Esophagus squamous epithelium (tissue), 5 donors: ENCODE measurements around the gene ZRANB3. TPM values are rescaled to one million over a fixed set of nuclear protein-coding genes. Genes with fewer than 3 reads are reported as not detected.
"Not testable (repeated sequence)": the region's sequence is repeated elsewhere in the genome, so short reads cannot be mapped to it uniquely, and the experiment has no call there.

Experiments used
- DNase-seq: peaks from one replicate; lab custom pipeline; 2025; lab: John Stamatoyannopoulos, UW
- H3K27ac ChIP-seq, 4 donors: fragments of 200-600 bp; sonication (generic); one replicate each; pipeline ENCODE4 v1.5.1; 2016 to 2019; ENCODE audit warnings: mild to moderate bottlenecking in 1 of 4
- H3K27me3 ChIP-seq, 4 donors: fragments of 200-600 bp; sonication (generic); 1 replicate in 3 of 4; 2 replicates in 1 of 4; pipeline versions ENCODE4 v1.5.1 to v1.6.0; 2017 to 2021; ENCODE audit warnings: antibody characterized with exemption in 1 of 4
- H3K36me3 ChIP-seq, 3 donors: fragments of 200-600 bp; sonication (generic); one replicate each; pipeline ENCODE4 v1.5.1; 2016 to 2019
- H3K4me1 ChIP-seq, 3 donors: fragments of 200-600 bp; sonication (generic); one replicate each; pipeline ENCODE4 v1.5.1; 2017 to 2019
- H3K4me3 ChIP-seq, 4 donors: fragments of 200-600 bp; sonication (generic); 1 replicate in 3 of 4; 2 replicates in 1 of 4; pipeline ENCODE4 v1.5.1; 2016 to 2019; ENCODE audit warnings: mild to moderate bottlenecking in 2 of 4, moderate library complexity in 1 of 4
- H3K9me3 ChIP-seq, 3 donors: fragments of 200-600 bp; sonication (generic); one replicate each; pipeline ENCODE4 v1.5.1; 2016 to 2019
- POLR2A ChIP-seq, 4 donors: fragments of 450-650 bp; IDR thresholded peaks; one replicate each; pipeline ENCODE4 v1.6.1; 2017; ENCODE audit warnings: antibody characterized with exemption in 4 of 4, mild to moderate bottlenecking in 4 of 4, moderate library complexity in 3 of 4
- WGBS, 2 donors: methylation state at CpG; one replicate each; pipeline ENCODE4 v1.1.5; 2018; 5-methylcytosine and 5-hydroxymethylcytosine counted together
- intact Hi-C: fragments of 100-400 bp; cut with DNase I; formaldehyde crosslinking; loops from one replicate; pipeline ENCODE4 v1.15.0; 2022
- total RNA-seq, 4 donors: library from RNA; depleted of rRNA; stranded (reverse); fragments of >200 nt; gene quantifications; one replicate each; pipeline ENCODE4 v1.1.0, GENCODE V29; 2016
- TF ChIP-seq, protein P1 (sequence below), 6 experiments: fragments of 450-650 bp in 4 of 6; fragments of 200-600 bp in 2 of 6; sonication (generic) in 2 of 6; IDR thresholded peaks; one replicate each; pipeline ENCODE4 v1.5.1; 2016 to 2019; ENCODE audit warnings: antibody characterized with exemption in 6 of 6, mild to moderate bottlenecking in 4 of 6, moderate library complexity in 4 of 6
- donor health status: DM: yes; HTN: yes; CAD: no.

The ZRANB3 gene
- total RNA-seq, 4 donors from 2014 or later = 0.61 to 4.5 (median 3.5) TPM

DNA sequence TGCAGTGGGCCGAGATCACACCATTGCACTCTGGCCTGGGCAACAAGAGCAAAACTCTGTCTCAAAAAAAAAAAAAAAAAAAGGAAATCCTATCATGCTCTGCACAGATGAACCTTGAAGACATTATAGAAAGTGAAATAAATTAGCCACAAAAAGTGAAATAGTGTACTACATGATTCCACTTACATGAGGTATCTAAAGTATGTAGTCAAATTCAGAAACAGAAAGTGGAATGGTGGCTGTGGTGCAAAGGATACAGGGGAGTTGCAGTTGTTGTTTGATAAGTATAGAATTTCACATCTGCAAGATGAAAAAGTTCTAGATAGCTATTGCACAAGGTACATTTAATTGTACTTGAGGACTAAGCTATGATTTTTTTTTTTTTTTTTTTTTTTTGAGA lies 5.2 kb downstream of the ZRANB3 start:
- intact Hi-C loops = no loop called here
- TF ChIP-seq POLR2A (IDR thresholded peaks at IDR 0.05) = no peak
- TF ChIP-seq, protein P1, sequence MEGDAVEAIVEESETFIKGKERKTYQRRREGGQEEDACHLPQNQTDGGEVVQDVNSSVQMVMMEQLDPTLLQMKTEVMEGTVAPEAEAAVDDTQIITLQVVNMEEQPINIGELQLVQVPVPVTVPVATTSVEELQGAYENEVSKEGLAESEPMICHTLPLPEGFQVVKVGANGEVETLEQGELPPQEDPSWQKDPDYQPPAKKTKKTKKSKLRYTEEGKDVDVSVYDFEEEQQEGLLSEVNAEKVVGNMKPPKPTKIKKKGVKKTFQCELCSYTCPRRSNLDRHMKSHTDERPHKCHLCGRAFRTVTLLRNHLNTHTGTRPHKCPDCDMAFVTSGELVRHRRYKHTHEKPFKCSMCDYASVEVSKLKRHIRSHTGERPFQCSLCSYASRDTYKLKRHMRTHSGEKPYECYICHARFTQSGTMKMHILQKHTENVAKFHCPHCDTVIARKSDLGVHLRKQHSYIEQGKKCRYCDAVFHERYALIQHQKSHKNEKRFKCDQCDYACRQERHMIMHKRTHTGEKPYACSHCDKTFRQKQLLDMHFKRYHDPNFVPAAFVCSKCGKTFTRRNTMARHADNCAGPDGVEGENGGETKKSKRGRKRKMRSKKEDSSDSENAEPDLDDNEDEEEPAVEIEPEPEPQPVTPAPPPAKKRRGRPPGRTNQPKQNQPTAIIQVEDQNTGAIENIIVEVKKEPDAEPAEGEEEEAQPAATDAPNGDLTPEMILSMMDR (IDR thresholded peaks at IDR 0.05) = no peak
- Histone ChIP-seq H3K36me3 (no peaks in the 10 kb centered on the region), H3K4me1 (peaks cover 0 to 14% (median 7%) of the 10 kb centered on the region in 3 donors), H3K27ac (no peak overlapping the region), H3K27me3 (no peaks in the 10 kb centered on the region), H3K9me3 (no peaks in the 10 kb centered on the region), H3K4me3 (no peak overlapping the region)
- DNase-seq = no peak
- WGBS, 2 donors = 88 to 100% methylated on average over 1 of the region's 1 CpG

DNA sequence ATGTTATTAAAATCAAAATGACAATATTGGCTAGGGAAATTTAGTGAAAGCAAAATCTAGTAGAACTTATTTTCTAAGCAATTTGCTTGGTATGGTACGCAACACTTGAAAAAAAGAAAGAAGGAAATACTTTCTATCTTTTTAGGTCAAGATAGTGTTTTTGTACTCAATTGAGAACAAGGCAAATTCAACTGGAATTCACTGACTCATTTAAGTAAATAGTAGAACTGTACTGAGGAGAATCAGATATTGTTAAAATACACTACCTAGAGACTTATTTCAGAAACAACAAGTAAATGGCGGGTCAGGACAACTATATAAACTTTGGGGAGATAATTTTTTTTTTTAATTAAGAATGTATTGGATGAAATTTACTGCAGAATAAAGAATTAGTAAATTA lies 18.9 kb downstream of the ZRANB3 start:
- intact Hi-C loops = no loop called here
- 98% methylated on average over 2 of the region's 2 CpGs for WGBS, 2 donors
- H3K27ac ChIP-seq = no peak overlapping the region
- H3K36me3 ChIP-seq = no peaks in the 10 kb centered on the region
- no peak overlapping the region for H3K4me3 ChIP-seq
- TF ChIP-seq, protein P1 (IDR thresholded peaks at IDR 0.05) = no peak
- TF ChIP-seq POLR2A (IDR thresholded peaks at IDR 0.05) = no peak
- peaks cover 0 to 25% (median 10%) of the 10 kb centered on the region in 3 donors for H3K9me3 ChIP-seq
- no peak for DNase-seq
- H3K4me1 ChIP-seq = no peaks in the 10 kb centered on the region
- H3K27me3 ChIP-seq = no peaks in the 10 kb centered on the region

DNA sequence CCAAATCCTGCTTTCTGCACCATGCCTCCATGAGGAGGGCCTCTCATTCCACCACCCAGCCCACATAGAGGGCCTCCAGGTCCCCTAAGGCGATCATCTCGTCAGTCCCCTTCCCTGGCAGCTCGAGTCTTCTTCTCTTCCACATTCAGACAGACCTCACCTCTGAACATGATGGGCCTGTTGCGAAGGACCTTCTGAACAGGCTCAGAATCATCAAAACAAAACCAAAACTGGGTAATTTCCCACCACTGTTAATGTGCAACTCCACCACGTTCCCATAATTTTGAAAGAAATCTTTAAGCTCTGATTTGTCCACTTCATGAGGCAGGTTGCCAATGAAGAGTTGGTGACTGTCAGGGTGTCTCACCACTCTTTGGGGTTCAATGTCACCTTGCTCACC lies 20.4 kb downstream of the ZRANB3 start:
- no peak for TF ChIP-seq POLR2A (IDR thresholded peaks at IDR 0.05)
- TF ChIP-seq, protein P1 (IDR thresholded peaks at IDR 0.05) = no peak
- no peak overlapping the region for H3K4me3 ChIP-seq
- H3K9me3 ChIP-seq = peaks cover 0 to 13% (median 10%) of the 10 kb centered on the region in 3 donors
- intact Hi-C loops = no loop called here
- WGBS, 2 donors = 82 to 88% methylated on average over 5 of the region's 5 CpGs
- DNase-seq = no peak
- H3K36me3 ChIP-seq = no peaks in the 10 kb centered on the region
- H3K27me3 ChIP-seq = no peaks in the 10 kb centered on the region
- no peaks in the 10 kb centered on the region for H3K4me1 ChIP-seq
- H3K27ac ChIP-seq = no peak overlapping the region

DNA sequence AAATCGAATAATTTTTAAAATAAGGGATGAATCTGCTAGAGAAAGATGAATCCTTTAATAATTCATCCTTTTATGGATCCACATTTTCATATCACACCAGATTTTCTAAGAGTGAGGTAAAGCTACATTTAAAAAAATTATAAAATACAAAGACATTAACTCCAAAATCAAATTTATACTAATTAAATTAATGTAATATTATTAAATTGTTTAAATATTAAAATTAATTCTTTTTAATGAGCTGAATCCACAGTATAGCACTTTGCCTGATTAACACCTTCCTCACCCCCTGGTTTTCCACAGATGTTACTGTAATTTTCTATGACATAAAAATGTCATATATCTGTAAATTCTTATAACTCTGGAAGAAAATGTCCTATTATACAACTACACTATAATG lies 26.2 kb downstream of the ZRANB3 start:
- Histone ChIP-seq H3K4me1 (no peaks in the 10 kb centered on the region), H3K36me3 (peaks cover 0 to 18% (median 0%) of the 10 kb centered on the region in 3 donors), H3K27me3 (no peaks in the 10 kb centered on the region), H3K27ac (no peak overlapping the region), H3K4me3 (no peak overlapping the region), H3K9me3 (no peaks in the 10 kb centered on the region)
- intact Hi-C loops = no loop called here
- no peak for TF ChIP-seq POLR2A (IDR thresholded peaks at IDR 0.05)
- TF ChIP-seq, protein P1 (IDR thresholded peaks at IDR 0.05) = no peak
- WGBS, 2 donors = 78% methylated on average over 1 of the region's 1 CpG
- DNase-seq = no peak

DNA sequence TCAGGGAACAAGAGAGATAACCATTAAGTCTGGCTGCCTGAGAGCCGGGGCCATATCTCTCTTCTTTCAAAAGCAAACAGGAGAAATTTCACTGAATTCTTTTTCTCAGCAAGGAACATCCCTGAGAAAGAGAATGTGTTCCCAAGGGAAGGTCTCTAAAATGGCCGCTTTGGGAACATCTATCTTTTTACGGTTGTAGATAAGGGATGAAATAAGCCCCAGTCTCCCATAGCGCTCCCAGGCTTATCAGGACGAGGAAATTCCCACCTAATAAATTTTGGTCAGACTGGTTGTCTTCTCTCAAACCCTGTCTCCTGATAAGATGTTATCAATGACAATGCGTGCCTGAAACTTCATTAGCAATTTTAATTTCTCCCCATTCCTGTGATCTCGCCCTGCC lies 32.4 kb downstream of the ZRANB3 start:
- H3K27me3 ChIP-seq, DNase-seq, H3K27ac ChIP-seq, H3K4me1 ChIP-seq, H3K4me3 ChIP-seq, intact Hi-C loops: not testable (repeated sequence)
- WGBS, 2 donors = 94 to 96% methylated on average over 7 of the region's 7 CpGs
- peaks cover 0 to 27% (median 0%) of the 10 kb centered on the region in 3 donors for H3K36me3 ChIP-seq
- H3K9me3 ChIP-seq = peaks cover 0 to 16% (median 10%) of the 10 kb centered on the region in 3 donors

DNA sequence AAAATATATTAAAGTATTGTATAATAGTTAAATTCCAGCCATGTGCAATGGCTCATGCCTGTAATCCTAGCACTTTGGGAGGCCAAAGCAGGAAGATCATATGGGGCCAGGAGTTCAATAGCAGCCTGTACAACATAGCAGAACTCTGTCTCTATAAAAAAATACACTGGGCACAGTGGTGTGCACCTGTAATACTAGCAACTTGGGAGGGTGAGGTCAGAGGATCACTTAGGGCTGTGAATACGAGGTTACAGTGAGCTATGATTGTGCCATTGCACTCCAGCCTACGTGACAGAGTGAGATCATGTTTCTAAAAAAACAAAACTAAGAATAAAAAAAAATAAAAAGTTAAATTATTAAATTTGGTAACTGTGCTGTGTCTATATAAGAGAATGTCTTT lies 36.1 kb downstream of the ZRANB3 start:
- intact Hi-C loops = no loop called here

More for the DNA sequence above, 36.1 kb downstream of the ZRANB3 start:
- no peak overlapping the region for H3K4me3 ChIP-seq
- peaks cover 0 to 16% (median 10%) of the 10 kb centered on the region in 3 donors for H3K9me3 ChIP-seq
- WGBS, 2 donors = 90 to 95% methylated on average over 2 of the region's 2 CpGs
- H3K4me1 ChIP-seq = no peaks in the 10 kb centered on the region
- no peak for DNase-seq
- H3K36me3 ChIP-seq = peaks cover 0 to 15% (median 0%) of the 10 kb centered on the region in 3 donors
- H3K27ac ChIP-seq = no peak overlapping the region
- TF ChIP-seq POLR2A (IDR thresholded peaks at IDR 0.05) = no peak
- TF ChIP-seq, protein P1 (IDR thresholded peaks at IDR 0.05) = no peak
- H3K27me3 ChIP-seq = no peaks in the 10 kb centered on the region
